HG02571 (cell line): ENCODE results near the gene RSRP1.
"Not testable (repeated sequence)": the region's sequence is repeated elsewhere in the genome, so short reads cannot be mapped to it uniquely, and the experiment has no call there.

Experiments used
- ATAC-seq: cut with Tn5 transposase; IDR thresholded peaks from one replicate; pipeline ENCODE4 v1.9.1; 2021; ENCODE audit warnings: mild to moderate bottlenecking, moderate library complexity; ENCODE audit not compliant: unreplicated experiment

RSRP1 gene

DNA sequence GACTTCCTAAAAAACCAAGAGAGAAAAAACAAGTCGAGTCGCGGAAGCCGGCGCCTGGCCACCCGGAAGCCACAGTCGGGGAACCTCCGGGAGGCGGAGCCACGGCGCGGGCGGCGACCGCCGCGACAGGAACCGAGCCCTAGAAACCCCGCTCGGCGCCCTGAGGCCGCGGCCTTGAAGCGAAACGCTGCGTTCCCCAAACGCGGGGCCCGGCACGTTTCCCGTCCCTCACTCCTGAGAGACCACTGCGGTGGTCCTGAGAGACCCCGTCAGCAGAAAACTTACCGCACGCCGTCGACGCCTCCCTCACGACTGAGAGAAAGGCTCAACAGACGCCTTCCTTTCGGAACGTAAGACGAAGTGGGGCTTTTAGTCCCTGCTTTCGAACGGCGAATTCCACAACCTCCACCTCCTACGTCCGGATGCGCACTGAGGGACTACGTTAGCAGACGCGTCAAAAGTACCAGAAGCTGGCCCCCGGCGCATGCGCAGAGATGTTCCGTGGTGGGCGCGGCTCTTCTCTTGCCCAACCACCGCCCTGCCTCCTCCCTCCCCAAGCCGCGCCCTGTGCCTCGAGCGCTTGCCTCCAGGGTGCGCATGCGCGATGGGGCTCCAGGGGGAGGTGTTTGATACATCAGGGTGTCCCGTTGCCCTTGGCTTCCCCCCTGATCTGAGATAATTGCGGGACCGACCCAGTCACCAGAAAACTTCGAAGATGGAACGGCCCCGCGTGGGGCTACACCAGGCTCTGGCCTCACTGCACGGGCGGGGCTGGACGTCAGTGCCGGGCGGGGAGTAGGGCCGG is at the start of gene RSRP1:
Gene RSRP1, minus strand, starts transcription at position 431 of the 805 bp plus-strand sequence. CDS start 491 bp downstream, outside the sequence.
- peak; percentile 82 for ATAC-seq

DNA sequence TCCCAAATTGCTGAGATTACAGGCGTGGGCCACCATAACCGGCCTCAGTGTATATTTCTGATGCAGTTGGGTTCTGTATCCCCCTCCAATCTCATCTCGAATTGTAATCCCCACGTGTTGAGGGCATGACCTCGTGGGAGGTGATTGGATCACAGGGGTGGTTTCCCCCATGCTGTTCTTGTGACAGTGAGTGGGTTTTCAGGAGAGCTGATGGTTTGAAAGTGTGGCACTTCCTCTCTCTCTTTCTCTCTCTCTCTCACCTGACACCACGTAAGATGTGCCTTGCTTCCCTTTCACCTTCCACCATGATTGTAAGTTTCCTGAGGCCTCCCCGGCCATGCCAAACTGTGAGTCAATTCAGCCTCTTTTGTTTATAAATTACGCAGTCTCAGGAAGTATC is 49.2 kb upstream of the RSRP1 start:
- not testable (repeated sequence) for ATAC-seq

DNA sequence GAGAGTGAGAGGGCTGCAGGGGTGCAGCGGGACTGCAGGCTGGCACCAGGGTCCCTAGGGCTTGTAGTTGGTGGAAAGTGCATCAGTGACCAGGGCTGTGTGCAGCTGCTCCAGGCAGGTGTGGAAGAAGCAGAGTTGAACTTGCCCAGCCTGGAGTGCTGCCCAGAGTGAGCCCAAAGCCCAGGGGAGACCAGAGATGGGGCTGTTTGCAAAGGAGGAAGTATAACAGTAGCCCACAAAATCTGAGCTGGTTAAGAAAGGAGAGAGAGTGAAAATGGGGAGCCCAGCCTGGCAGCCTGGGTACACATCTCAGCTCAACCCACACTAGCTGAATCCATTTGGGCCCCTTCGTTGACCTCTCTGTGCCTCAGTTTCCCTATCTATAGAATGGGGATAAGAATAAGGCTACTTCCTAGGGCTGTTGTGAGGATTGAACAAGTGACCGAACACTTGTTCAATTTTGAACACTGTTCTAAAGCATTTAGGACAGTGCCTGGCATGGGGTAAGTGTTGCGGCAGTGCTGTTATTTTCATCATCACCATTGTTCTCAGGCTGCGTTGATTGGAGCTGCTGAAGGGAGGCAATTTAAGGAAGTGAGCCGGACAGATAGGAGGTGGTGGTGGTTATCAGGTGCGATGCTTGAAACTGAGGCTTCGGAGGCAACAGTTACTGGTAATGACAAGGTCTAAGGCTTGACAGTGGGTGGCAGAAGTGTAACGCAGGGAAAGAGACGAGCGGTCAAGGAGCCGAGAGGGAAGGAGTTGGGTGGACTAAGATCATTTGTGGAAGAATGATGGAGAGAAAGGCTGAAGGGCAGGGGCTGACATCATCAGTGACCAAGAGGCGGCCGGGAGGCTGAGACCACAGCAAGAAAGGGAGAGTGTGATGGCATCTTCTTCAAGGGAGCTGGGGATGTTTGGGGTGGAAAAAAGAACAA is 47.9 kb upstream of the RSRP1 start:
- not testable (repeated sequence) for ATAC-seq

DNA sequence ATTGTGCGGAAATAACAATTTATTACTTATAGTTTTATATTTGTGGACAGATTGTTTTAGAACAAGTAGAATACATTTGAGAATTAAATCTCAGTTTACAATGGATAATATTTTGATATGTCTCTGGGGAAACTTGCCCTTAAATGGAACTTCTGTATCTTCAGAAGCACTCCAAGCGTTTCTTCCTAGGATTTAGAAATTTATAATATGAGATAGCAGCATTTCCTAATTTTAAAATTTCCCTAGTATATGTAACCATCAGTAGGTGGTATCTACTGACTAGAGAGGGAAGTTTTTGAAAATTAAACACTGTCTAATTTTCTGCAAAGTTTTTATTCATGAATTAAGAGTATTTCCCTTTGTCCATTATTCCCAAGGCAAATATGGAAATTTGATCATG is 46.2 kb upstream of the RSRP1 start:
- not testable (repeated sequence) for ATAC-seq

DNA sequence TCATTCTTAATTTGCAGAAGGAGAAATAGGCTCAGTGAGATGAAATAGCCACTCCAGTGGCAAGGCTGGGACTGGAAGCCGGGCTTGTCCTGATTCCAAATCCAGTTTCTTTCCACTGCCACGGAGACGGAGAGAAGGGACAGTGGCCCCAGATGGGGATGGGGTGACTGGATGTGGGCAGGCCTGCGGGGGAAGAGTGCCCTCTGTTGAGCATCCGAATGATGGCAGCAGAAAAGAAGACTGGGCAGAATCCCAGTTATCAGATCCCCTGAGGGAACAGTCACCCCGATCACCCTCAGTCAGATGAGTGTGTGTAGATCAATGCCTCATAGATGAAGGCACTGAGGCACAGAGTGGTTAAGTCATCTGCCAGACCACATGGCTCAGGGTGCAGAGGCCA is 42.8 kb upstream of the RSRP1 start:
- ATAC-seq = not testable (repeated sequence)

- not testable (repeated sequence) for ATAC-seq
Measured at GRCh38 chr1:25288573-25289101, 41.4 kb upstream of the RSRP1 start.

DNA sequence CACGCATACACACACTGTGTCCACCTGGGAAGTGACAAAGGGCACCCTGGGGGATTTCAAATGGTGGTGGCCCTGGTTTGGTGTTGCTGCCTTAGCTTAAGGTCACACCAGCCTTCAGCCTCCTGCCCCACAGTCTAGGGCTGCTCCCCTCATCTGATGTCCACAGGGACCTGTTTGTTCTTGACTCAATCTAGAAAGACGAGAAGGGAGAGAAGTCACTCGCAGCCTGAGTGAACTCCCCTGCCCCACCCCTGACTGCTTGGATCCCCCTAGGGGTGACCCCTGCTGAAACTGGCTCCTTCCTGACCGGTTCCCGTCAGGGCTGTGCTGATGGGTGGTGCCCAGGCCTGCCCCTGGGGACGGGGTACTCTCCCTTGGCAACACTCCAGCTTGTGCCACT is 39.9 kb upstream of the RSRP1 start:
- not testable (repeated sequence) for ATAC-seq

- ATAC-seq = not testable (repeated sequence)
Measured at GRCh38 chr1:25285862-25286261, 38.6 kb upstream of the RSRP1 start.

DNA sequence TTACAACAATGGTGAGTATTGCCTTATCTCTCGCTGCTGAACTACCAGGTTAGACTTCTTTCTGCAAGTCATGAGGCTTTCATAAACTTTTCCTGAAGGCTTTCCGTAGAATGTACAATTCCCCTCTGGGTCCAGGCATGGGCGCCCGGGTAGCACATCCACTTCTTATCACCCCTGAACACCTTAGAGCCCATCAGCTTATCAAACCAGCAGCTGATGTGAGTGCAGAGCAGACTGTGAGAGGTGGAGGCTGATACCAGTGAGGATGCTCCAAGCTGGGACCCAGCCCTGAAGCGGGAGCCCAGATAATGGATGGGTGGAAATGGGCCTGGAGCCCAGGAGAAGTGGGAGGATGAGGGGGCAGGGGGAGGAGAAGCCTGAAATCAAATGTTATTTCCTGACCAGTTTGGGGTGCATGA is 32.4 kb upstream of the RSRP1 start:
- not testable (repeated sequence) for ATAC-seq

DNA sequence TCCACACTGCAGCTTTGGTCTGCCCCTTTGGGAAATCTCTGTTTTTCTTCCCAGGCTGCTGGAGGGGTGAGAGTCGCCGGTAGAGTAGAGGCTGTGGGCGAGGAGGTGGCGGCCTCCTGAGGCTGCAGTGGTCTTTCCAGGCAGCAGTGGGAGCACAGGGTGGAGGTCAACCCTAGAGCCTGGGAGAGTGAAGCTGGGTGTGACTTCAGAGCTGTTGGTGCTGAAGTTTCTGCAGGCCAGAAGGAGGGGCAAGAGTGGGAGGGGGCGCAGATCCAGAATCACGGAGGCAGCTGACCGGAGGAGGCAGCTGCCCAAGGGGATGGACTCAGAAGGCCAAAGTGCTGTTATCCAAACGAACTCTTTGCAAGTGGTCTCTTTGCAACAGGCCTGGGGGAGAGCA is 31.5 kb upstream of the RSRP1 start:
- not testable (repeated sequence) for ATAC-seq

DNA sequence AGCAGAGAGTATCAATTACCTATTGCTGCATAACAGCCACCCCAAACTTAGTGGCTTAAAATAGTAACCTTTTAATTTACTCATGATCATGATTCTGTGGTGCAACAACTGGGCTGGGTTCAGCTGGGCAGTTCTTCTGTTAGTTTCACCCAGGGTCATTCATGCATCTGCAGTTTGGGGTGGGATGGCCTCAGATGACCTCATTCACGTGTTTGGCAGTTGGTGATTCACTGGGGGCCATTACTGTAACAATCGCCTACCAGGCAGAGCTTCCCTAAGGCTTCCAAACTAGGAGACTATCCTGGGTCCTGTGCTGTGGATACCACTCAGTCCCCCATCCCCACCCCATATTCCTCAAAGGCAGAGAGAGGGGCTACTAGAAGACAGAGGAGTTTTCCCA is 31.1 kb upstream of the RSRP1 start:
- ATAC-seq = not testable (repeated sequence)

DNA sequence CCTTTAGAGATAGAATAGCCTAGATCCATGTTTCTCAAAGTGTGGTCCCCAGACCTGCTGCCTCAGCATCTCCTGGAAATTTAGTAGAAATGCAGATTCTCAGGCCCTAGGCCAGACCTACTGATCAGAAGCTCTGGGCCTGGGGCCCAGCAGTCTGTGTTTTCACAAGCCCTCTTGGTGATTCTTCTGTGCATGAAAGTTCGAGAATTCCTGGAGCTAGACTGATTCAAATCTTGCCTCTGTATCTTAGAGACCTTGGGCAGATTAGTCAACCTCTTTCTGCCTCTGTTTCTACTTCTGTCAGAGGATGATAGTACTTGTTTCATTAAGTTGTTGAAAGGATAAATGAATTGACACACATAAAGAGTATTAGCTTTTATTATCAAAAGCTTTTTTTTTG is 30.0 kb upstream of the RSRP1 start:
- not testable (repeated sequence) for ATAC-seq

- ATAC-seq = not testable (repeated sequence)
Measured at GRCh38 chr1:25275648-25276047, 28.4 kb upstream of the RSRP1 start.

GRCh38 chr1:25272238-25272637 is 25.0 kb upstream of the RSRP1 start, which contains the start of gene RHD:
RHD (plus strand) TSS chr1:25272509; CDS start chr1:25272548, 39 bp downstream.
- ATAC-seq = not testable (repeated sequence)

GRCh38 chr1:25268143-25268760 is 21.0 kb upstream of the RSRP1 start:
- not testable (repeated sequence) for ATAC-seq

- peak; percentile 70 for ATAC-seq
Measured at GRCh38 chr1:25267288-25268142, 20.3 kb upstream of the RSRP1 start.

- not testable (repeated sequence) for ATAC-seq
Measured at GRCh38 chr1:25266554-25267287, 19.5 kb upstream of the RSRP1 start.

GRCh38 chr1:25260336-25260735 is 13.1 kb upstream of the RSRP1 start:
- not testable (repeated sequence) for ATAC-seq

DNA sequence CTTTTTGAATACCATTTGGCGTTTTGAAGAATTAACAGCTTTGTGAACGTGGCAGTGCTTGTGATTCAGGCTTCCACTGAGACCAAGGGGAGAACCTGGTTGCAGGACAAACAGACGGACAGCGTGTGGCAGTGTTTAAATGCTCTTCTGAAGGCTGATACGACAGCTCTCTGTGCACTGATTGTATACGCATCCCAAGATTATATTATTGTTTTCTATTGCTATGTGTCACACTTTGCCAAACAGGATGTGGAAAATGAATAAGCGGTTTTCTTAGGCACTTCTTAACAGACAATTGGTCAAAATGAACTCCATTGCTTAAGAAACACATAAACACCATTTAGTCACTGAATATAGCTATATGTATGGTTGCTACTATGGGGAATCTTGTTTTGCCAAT is 12.6 kb upstream of the RSRP1 start:
- not testable (repeated sequence) for ATAC-seq
